H9 (cell line): Measurements from ENCODE around the gene FBLN2. TPM values are rescaled to one million over a fixed set of nuclear protein-coding genes. Genes with fewer than 3 reads are reported as not detected.

Experiments used
- DNase-seq: peaks from one replicate; pipeline ENCODE4 v3.0.0-alpha.2; 2017
- H2AFZ ChIP-seq: one replicate; pipeline ENCODE4 v1.6.1; 2013; ENCODE audit warnings: mild to moderate bottlenecking, low read length, control low read depth, moderate library complexity
- H2AK5ac ChIP-seq: 2 replicates; pipeline ENCODE4 v1.6.1; 2013; ENCODE audit warnings: low read length, control low read depth, mixed read lengths; ENCODE audit not compliant: insufficient read length
- H2BK120ac ChIP-seq: one replicate; pipeline ENCODE4 v1.6.1; 2013; ENCODE audit warnings: low read depth, mild to moderate bottlenecking, low read length, control low read depth, inconsistent platforms; ENCODE audit not compliant: poor library complexity, severe bottlenecking
- H2BK12ac ChIP-seq: 2 replicates; pipeline ENCODE4 v1.6.1; 2013; ENCODE audit warnings: low read length, control low read depth, mixed read lengths, low read depth; ENCODE audit not compliant: insufficient read length
- H2BK15ac ChIP-seq: 2 replicates; pipeline ENCODE4 v1.6.1; 2013; ENCODE audit warnings: low read depth, low read length, control low read depth
- H2BK20ac ChIP-seq: one replicate; pipeline ENCODE4 v1.6.1; 2013; ENCODE audit warnings: low read depth, mild to moderate bottlenecking, low read length, control low read depth, inconsistent platforms; ENCODE audit not compliant: poor library complexity, severe bottlenecking
- H2BK5ac ChIP-seq: 2 replicates; pipeline ENCODE4 v1.6.1; 2013; ENCODE audit warnings: low read length, control low read depth, mixed read lengths; ENCODE audit not compliant: insufficient read length
- H3K14ac ChIP-seq: 2 replicates; pipeline ENCODE4 v1.6.1; 2013; ENCODE audit warnings: low read length, control low read depth; ENCODE audit not compliant: insufficient read depth
- H3K18ac ChIP-seq: 2 replicates; pipeline ENCODE4 v1.6.1; 2013; ENCODE audit warnings: low read depth, mild to moderate bottlenecking, mixed read lengths, low read length, control low read depth; ENCODE audit not compliant: insufficient read length
- H3K23ac ChIP-seq: 2 replicates; pipeline ENCODE4 v1.6.1; 2013; ENCODE audit warnings: low read length, control low read depth, mixed read lengths, low read depth; ENCODE audit not compliant: insufficient read length
- H3K23me2 ChIP-seq: 2 replicates; pipeline ENCODE4 v1.6.1; 2013; ENCODE audit warnings: low read depth, mild to moderate bottlenecking, mixed read lengths, low read length, control low read depth; ENCODE audit not compliant: insufficient read length, poor library complexity, severe bottlenecking
- H3K27ac ChIP-seq: 2 replicates; pipeline ENCODE4 v1.5.1; 2013; ENCODE audit warnings: low read length, control low read depth, mixed read lengths, low read depth; ENCODE audit not compliant: insufficient read length
- H3K27me3 ChIP-seq: 2 replicates; pipeline ENCODE4 v1.6.1; 2013; ENCODE audit warnings: low read length, control low read depth, inconsistent platforms; ENCODE audit not compliant: insufficient read depth
- H3K4ac ChIP-seq: 2 replicates; pipeline ENCODE4 v1.6.1; 2013; ENCODE audit warnings: low read depth, mild to moderate bottlenecking, control low read depth, inconsistent platforms, low read length, moderate library complexity
- H3K4me1 ChIP-seq: 2 replicates; pipeline ENCODE4 v1.6.1; 2013; ENCODE audit warnings: low read length, control low read depth, inconsistent platforms; ENCODE audit not compliant: insufficient read depth
- H3K4me2 ChIP-seq: 2 replicates; pipeline ENCODE4 v1.6.1; 2013; ENCODE audit warnings: low read length, control low read depth, mixed read lengths; ENCODE audit not compliant: insufficient read length, insufficient read depth
- H3K56ac ChIP-seq: 2 replicates; pipeline ENCODE4 v1.6.1; 2013; ENCODE audit warnings: low read depth, mild to moderate bottlenecking, mixed read lengths, low read length, control low read depth; ENCODE audit not compliant: insufficient read length
- H3K79me1 ChIP-seq: 2 replicates; pipeline ENCODE4 v1.6.1; 2013; ENCODE audit warnings: low read depth, mild to moderate bottlenecking, moderate library complexity, low read length, control low read depth, inconsistent platforms; ENCODE audit not compliant: insufficient read depth, poor library complexity, severe bottlenecking
- H3K79me2 ChIP-seq: 2 replicates; pipeline ENCODE4 v1.6.1; 2013; ENCODE audit warnings: low read length, control low read depth, inconsistent platforms; ENCODE audit not compliant: insufficient read depth
- H3K9ac ChIP-seq: 2 replicates; pipeline ENCODE4 v1.6.1; 2013; ENCODE audit warnings: low read length, control low read depth, mixed read lengths; ENCODE audit not compliant: insufficient read length; ENCODE audit errors: extremely low read depth
- H3K9me3 ChIP-seq: one replicate; pipeline ENCODE4 v1.6.1; 2013; ENCODE audit warnings: low read depth, low read length, inconsistent platforms; ENCODE audit not compliant: control insufficient read depth
- H3T11ph ChIP-seq: one replicate; pipeline ENCODE4 v1.6.1; 2013; ENCODE audit warnings: mild to moderate bottlenecking, low read length, control low read depth, inconsistent platforms
- H4K20me1 ChIP-seq: one replicate; pipeline ENCODE4 v1.6.1; 2013; ENCODE audit not compliant: control insufficient read depth, insufficient read length, insufficient read depth
- H4K5ac ChIP-seq: 2 replicates; pipeline ENCODE4 v1.6.1; 2013; ENCODE audit warnings: low read depth, mild to moderate bottlenecking, mixed read lengths, low read length, control low read depth; ENCODE audit not compliant: insufficient read length
- H4K8ac ChIP-seq: replicated peaks from 2 replicates; pipeline ENCODE4 v1.6.1; 2013; ENCODE audit warnings: low read length, control low read depth, mixed read lengths, low read depth; ENCODE audit not compliant: insufficient read length
- H4K91ac ChIP-seq: 2 replicates; pipeline ENCODE4 v1.6.1; 2013; ENCODE audit warnings: low read depth, mild to moderate bottlenecking, moderate library complexity, mixed read lengths, low read length, control low read depth; ENCODE audit not compliant: insufficient read length
- H3K27ac Mint-ChIP-seq, 3 experiments: 2 replicates in 2 of 3; 3 replicates in 1 of 3; pipeline ENCODE4 v1.8.0; 2020 to 2021; ENCODE audit warnings: mixed read lengths in 3 of 3, mild to moderate bottlenecking in 1 of 3, moderate library complexity in 1 of 3
- H3K27me3 Mint-ChIP-seq: 2 replicates; pipeline ENCODE4 v1.8.0; 2021; ENCODE audit warnings: low read depth, mild to moderate bottlenecking, moderate library complexity, mixed read lengths
- H3K36me3 Mint-ChIP-seq, 3 experiments: 2 replicates in 2 of 3; 3 replicates in 1 of 3; pipeline ENCODE4 v1.8.0; 2020 to 2021; ENCODE audit warnings: low read depth in 3 of 3, mixed read lengths in 3 of 3; ENCODE audit not compliant: insufficient read depth in 1 of 3
- H3K4me1 Mint-ChIP-seq, 2 experiments: 2 replicates each; pipeline ENCODE4 v1.8.0; 2020; ENCODE audit warnings: mixed read lengths in 2 of 2
- H3K4me3 Mint-ChIP-seq, 2 experiments: 2 replicates in 1 of 2; 3 replicates in 1 of 2; pipeline ENCODE4 v1.8.0; 2020 to 2021; ENCODE audit warnings: mild to moderate bottlenecking in 2 of 2, mixed read lengths in 2 of 2, moderate library complexity in 1 of 2
- H3K9me3 Mint-ChIP-seq, 2 experiments: 2 replicates in 1 of 2; 3 replicates in 1 of 2; pipeline ENCODE4 v1.8.0; 2020; ENCODE audit warnings: mild to moderate bottlenecking in 2 of 2, mixed read lengths in 2 of 2, moderate library complexity in 1 of 2
- WGBS: extraction: QIAGEN DNeasy Blood & Tissue Kit; methylation state at CpG from one replicate; pipeline ENCODE4 v1.1.7; 2013; ENCODE audit warnings: missing lambda C conversion rate, low lambda C conversion rate, mixed read lengths; ENCODE audit not compliant: insufficient read length; ENCODE audit errors: extremely low coverage; 5-methylcytosine and 5-hydroxymethylcytosine counted together
- total RNA-seq: library from RNA; stranded (reverse); gene quantifications from 2 replicates; pipeline ENCODE4 v1.2.1, GENCODE V29; 2021
- TF ChIP-seq, protein P1 (sequence below): fragments of 200-600 bp; sonication (generic); conservative IDR thresholded peaks from 3 replicates; pipeline ENCODE4 v1.8.0; 2021; ENCODE audit warnings: antibody characterized with exemption, mild to moderate bottlenecking

Gene FBLN2
- total RNA-seq, 1 experiment from 2014 or later = 11.8 TPM

DNA sequence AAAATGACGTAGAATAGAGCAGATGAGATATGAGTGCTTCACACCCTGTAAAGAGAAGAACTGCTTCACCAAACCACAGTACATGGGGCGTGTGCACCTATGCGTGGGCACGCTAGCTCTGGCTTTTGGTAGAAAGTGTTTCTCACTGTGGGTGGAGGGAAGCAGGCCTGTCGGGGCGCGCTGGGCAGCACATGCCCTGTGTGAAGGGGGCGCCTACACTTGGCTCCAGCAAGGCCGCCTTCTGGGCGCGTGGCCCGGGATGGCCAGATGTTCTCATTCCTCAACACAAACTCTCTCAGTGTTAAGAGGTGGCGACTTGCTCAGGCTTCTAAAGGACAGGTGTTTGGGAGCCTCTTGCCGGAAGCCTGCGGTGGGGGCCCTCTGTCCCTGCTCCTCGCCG is 90.0 kb downstream of the FBLN2 start:
- no peak overlapping the region for H3K56ac ChIP-seq
- TF ChIP-seq, protein P1, sequence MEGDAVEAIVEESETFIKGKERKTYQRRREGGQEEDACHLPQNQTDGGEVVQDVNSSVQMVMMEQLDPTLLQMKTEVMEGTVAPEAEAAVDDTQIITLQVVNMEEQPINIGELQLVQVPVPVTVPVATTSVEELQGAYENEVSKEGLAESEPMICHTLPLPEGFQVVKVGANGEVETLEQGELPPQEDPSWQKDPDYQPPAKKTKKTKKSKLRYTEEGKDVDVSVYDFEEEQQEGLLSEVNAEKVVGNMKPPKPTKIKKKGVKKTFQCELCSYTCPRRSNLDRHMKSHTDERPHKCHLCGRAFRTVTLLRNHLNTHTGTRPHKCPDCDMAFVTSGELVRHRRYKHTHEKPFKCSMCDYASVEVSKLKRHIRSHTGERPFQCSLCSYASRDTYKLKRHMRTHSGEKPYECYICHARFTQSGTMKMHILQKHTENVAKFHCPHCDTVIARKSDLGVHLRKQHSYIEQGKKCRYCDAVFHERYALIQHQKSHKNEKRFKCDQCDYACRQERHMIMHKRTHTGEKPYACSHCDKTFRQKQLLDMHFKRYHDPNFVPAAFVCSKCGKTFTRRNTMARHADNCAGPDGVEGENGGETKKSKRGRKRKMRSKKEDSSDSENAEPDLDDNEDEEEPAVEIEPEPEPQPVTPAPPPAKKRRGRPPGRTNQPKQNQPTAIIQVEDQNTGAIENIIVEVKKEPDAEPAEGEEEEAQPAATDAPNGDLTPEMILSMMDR = no peak
- Mint-ChIP-seq H3K27me3 (no peaks in the 10 kb centered on the region; the same call in 1 of the 2 replicates), H3K36me3 (no peaks in the 10 kb centered on the region), H3K27ac (no peak overlapping the region), H3K4me3 (no peak overlapping the region), H3K4me1 (no peaks in the 10 kb centered on the region), H3K9me3 (no peaks in the 10 kb centered on the region)
- no peak overlapping the region for H2BK5ac ChIP-seq
- no peaks in the 10 kb centered on the region for H3K79me2 ChIP-seq
- H2BK15ac ChIP-seq = no peak overlapping the region
- no peaks in the 10 kb centered on the region for H4K20me1 ChIP-seq
- no peak overlapping the region for H2BK12ac ChIP-seq
- H4K5ac ChIP-seq = no peak overlapping the region
- no peak overlapping the region for H2BK20ac ChIP-seq
- no peak overlapping the region for H3K9ac ChIP-seq
- no peak overlapping the region for H3K18ac ChIP-seq
- H3K27ac ChIP-seq = no peak overlapping the region
- H3K4me2 ChIP-seq = no peak overlapping the region
- DNase-seq = no peak
- H3K4me1 ChIP-seq = no peaks in the 10 kb centered on the region
- no peaks in the 10 kb centered on the region for H3K23me2 ChIP-seq
- WGBS = no CpG with 5 or more reads among the region's 17 CpGs
- H3K27me3 ChIP-seq = no peaks in the 10 kb centered on the region
- H3K23ac ChIP-seq = no peak overlapping the region
- no peak overlapping the region; the same call in 1 of the 2 replicates for H3K14ac ChIP-seq
- no peak overlapping the region for H4K8ac ChIP-seq
- no peak overlapping the region for H2AFZ ChIP-seq
- no peaks in the 10 kb centered on the region for H3K9me3 ChIP-seq
- no peak overlapping the region for H2BK120ac ChIP-seq
- no peak overlapping the region for H2AK5ac ChIP-seq
- no peak overlapping the region for H3K4ac ChIP-seq
- H3K79me1 ChIP-seq = no peaks in the 10 kb centered on the region
- H4K91ac ChIP-seq = no peak overlapping the region
- no peak overlapping the region for H3T11ph ChIP-seq
